Astrocyte (in vitro differentiated cells and primary cell): Measurements from ENCODE around the gene ALOX12B.

Source experiments
- EZH2 ChIP-seq: IDR thresholded peaks from 2 replicates; pipeline ENCODE4 v1.6.1; 2012; ENCODE audit warnings: mild to moderate bottlenecking, low read length, inconsistent platforms; ENCODE audit not compliant: insufficient read depth
- TF ChIP-seq, protein P1 (sequence below): IDR thresholded peaks from 2 replicates; pipeline ENCODE4 v1.5.1; 2011; ENCODE audit warnings: low read depth, mild to moderate bottlenecking, inconsistent platforms, low read length, moderate library complexity; ENCODE audit not compliant: insufficient read depth

DNA sequence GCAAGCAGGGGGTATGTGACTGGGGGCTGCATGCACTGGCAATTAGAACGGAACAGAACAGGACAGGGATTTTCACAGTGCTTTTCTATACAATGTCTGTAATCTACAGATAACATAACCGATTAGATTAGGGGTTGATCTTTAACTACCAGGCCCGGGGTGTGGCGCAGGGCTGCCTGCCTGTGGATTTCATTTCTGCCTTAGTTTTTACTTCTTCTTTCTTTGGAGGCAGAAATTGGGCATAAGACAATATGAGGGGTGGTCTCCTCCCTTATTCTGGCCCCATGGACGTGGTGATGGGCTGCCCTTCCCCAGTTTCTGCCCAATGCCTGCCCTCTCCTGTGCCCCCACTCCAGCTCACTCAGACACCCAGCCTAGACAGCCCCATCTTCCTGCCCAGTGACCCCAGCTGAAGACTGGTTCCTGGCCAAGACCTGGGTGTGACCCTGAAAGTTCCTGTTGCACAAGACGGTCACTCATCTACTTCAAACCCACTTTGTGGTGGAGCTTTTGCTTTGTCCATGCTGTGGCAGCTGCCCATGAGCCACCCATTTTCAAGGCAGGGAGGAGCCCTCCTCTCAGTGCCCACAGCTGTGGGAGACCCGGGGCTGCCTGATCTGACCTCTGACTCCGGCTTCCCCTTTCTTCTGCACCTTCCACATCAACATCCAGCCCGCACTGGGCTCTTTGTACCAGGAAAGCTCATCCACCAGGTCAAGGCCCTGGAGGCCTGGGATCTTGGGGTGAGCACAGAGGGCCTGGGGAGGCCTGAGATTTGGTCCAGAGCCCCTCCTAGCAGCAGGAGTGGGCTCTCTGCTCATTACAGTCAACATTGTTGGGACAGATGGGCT lies 18.6 kb downstream of the ALOX12B start:
- TF ChIP-seq, protein P1, sequence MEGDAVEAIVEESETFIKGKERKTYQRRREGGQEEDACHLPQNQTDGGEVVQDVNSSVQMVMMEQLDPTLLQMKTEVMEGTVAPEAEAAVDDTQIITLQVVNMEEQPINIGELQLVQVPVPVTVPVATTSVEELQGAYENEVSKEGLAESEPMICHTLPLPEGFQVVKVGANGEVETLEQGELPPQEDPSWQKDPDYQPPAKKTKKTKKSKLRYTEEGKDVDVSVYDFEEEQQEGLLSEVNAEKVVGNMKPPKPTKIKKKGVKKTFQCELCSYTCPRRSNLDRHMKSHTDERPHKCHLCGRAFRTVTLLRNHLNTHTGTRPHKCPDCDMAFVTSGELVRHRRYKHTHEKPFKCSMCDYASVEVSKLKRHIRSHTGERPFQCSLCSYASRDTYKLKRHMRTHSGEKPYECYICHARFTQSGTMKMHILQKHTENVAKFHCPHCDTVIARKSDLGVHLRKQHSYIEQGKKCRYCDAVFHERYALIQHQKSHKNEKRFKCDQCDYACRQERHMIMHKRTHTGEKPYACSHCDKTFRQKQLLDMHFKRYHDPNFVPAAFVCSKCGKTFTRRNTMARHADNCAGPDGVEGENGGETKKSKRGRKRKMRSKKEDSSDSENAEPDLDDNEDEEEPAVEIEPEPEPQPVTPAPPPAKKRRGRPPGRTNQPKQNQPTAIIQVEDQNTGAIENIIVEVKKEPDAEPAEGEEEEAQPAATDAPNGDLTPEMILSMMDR, result no peak
- TF ChIP-seq EZH2, result no peak
